Urinary bladder (tissue), 4 donors: ENCODE data around the gene KLHL6. TPM values are rescaled to one million over a fixed set of nuclear protein-coding genes. Genes with fewer than 3 reads are reported as not detected.
"Not testable (repeated sequence)": the region's sequence is repeated elsewhere in the genome, so short reads cannot be mapped to it uniquely, and the experiment has no call there.

Experiments
- DNase-seq: peaks from one replicate; pipeline ENCODE4 v3.0.0-alpha.2; 2015; ENCODE audit errors: extremely low spot score
- H3K27ac ChIP-seq: one replicate; pipeline ENCODE4 v1.5.1; 2013; ENCODE audit warnings: low read depth, mild to moderate bottlenecking, moderate library complexity
- H3K36me3 ChIP-seq: one replicate; pipeline ENCODE4 v1.6.1; 2013; ENCODE audit warnings: mild to moderate bottlenecking, moderate library complexity; ENCODE audit not compliant: insufficient read depth
- H3K4me1 ChIP-seq: one replicate; pipeline ENCODE4 v1.6.1; 2013; ENCODE audit warnings: mild to moderate bottlenecking, moderate library complexity; ENCODE audit not compliant: insufficient read depth
- H3K4me3 ChIP-seq: one replicate; pipeline ENCODE4 v1.5.1; 2013; ENCODE audit warnings: low read depth, low read length
- WGBS: extraction: QIAGEN DNeasy Blood & Tissue Kit; methylation state at CpG from one replicate; pipeline ENCODE4 v1.1.7; 2013; 5-methylcytosine and 5-hydroxymethylcytosine counted together
- polyA plus RNA-seq: library from polyadenylated mRNA; stranded (reverse); fragments of 200-250 nt; gene quantifications from one replicate; pipeline ENCODE4 v1.2.3, GENCODE V29; 2013
- total RNA-seq: library from RNA; depleted of rRNA; stranded (reverse); fragments of >200 nt; gene quantifications from one replicate; pipeline ENCODE4 v1.2.3, GENCODE V29; 2014
- donor health status: healthy with polysubstance abuse.
- donor health status: healthy.

Gene KLHL6
- total and polyA plus RNA-seq, 2 donors: 0.76 to 1.7 TPM

DNA sequence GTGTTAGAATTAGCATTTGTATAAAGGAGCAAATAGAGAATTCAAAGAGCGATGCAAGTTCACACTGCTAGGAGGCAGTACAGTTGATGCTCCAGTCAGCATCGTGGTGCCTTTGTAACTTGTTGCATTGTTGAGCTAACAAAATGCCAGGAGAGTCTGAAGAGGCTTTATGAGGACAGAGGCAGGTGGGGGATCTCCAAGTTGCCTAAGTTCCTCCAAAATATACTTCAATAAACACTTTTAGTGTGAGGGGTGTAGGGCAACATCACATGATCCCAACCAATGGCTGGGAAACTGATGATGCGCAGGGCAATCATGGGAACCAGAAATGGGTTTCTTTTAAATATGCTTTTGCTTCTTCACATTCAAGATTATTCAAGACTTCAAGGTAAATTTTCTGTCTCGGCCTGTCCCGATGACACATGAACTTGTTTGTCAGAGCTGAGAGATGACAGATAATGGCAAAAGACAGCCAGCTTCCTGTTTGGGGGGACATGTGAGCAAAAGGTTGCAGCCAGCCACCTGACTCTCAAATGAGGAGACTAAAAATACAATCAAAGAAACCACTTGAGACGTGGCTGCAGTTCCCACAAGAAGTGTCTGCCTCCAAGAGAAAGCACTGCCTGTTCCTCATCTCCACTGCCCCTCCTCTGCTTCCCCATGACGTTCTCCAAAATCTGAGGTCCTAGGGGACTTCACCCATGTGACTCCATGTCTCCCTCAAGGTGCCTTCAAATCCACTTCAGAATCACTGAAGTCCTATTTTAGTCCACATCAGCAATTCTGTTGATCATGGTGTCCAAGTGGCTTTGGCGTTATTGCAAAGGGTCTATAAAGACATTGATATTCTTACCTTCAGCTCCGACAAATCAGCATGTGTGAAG lies 39.3 kb downstream of the KLHL6 start:
- no peaks in the 10 kb centered on the region for H3K36me3 ChIP-seq
- whole genome bisulfite sequencing: 78% methylated on average over 9 of the region's 9 CpGs
- no peak overlapping the region for H3K27ac ChIP-seq
- no peak for DNase-seq
- no peak overlapping the region for H3K4me3 ChIP-seq
- no peaks in the 10 kb centered on the region for H3K4me1 ChIP-seq

DNA sequence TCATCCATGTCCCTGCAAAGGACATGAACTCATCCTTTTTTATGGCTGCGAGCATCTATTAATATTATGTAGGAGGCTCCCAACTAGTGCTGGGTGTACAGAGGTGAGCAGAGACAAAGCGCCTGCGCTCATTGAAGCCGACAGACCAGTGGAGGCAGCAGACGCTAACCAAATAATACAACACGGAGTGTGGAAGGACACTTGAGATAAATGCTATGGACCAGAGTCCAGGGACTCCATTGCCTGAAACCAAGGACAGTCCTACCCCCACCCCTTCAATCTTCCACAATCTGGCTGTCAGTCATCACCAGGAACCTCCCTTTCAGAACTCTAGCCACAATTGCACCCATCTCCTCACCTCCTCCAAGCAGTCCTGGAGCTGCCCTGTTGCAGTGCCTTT lies 41.5 kb downstream of the KLHL6 start:
- Histone ChIP-seq H3K4me3 (no peak overlapping the region), H3K4me1 (no peaks in the 10 kb centered on the region), H3K27ac (no peak overlapping the region), H3K36me3 (no peaks in the 10 kb centered on the region)
- WGBS: 87% methylated on average over 6 of the region's 6 CpGs
- no peak for DNase-seq

DNA sequence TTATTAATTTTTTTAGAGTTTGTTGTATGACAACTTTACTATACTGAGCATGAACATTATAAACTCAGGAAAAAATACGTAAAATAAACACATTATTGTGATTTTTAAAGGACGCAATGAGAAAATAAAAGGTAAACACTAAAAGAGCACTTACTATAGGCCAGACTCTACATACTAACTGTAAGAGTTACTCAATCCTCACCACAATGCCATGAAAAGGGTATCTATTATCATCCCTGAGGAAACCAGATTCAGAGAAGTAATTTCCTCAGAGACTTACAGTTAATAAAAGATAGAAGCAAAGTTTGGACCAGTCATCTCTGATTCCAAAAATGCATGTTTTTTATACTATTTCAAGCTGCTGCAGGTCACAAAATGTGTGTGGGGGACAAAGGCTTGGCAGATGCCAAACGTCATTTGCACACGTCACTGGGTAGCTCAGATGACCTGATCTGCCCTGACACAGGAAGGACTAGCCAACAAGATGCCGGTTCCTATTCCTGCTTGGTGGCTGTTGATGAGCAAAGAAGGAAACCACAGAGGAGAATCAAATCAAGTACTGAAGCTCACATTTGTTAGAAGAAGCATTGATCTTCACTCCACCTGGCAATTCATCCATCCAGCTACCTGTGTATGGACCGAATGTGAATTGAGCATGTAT lies 42.3 kb downstream of the KLHL6 start:
- no peak overlapping the region for H3K4me3 ChIP-seq
- no peak for DNase-seq
- H3K27ac ChIP-seq: no peak overlapping the region
- no peaks in the 10 kb centered on the region for H3K36me3 ChIP-seq
- 74% methylated on average over 6 of the region's 6 CpGs for WGBS
- no peaks in the 10 kb centered on the region for H3K4me1 ChIP-seq

DNA sequence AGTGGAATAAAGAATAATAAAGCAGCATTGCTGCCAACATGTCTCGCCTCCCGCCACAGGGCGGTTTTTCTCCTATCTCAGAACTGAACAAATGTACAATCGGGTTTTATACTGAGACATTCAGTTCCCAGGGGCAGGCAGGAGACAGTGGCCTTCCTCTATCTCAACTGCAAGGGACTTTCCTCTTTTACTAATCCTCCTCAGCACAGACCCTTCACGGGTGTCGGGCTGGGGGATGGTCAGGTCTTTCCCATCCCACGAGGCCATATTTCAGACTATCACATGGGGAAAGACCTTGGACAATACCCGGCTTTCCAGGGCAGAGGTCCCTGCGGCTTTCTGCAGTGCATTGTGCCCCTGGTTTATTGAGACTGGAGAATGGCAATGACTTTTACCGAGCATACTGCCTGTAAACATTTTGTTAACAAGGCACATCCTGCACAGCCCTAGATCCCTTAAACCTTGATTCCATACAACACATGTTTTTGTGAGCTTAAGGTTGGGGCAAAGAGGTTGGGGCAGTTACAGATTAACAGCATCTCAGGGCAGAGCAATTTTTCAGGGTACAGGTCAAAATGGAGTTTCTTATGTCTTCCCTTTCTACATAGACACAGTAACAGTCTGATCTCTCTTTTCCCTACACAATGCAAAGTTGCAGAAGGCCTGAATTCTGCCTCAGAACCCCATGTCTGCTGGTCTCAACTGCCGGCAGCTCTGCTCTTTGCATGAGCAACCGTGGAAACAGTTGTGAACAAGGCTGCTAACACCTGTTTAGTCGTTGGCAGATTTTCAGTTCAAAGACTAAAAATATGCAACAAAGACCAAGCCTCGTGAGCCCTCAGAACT lies 44.0 kb downstream of the KLHL6 start:
- not testable (repeated sequence) for DNase-seq, H3K4me3 ChIP-seq, H3K36me3 ChIP-seq, H3K4me1 ChIP-seq, H3K27ac ChIP-seq
- WGBS: 55% methylated on average over 14 of the region's 14 CpGs

DNA sequence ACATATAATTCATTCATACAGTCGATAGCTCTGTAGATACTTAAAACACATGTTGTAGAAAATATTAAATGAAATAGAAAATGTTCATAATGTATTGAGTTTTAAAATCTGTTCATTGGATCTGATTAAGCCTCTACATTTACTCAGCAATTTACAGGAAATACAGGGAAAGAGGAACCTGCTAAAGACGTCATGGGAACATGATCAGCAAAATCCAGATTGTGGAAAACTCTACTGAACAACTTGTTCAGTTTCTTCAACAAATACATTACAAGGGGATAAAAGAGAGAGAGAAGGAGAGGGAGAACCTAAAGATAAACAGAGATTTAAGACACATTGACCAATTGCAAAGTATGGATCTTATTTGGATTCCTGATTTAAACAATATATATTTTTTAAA lies 46.7 kb downstream of the KLHL6 start:
- Histone ChIP-seq H3K4me3 (no peak overlapping the region), H3K27ac (no peak overlapping the region), H3K4me1 (no peaks in the 10 kb centered on the region), H3K36me3 (no peaks in the 10 kb centered on the region)
- no peak for DNase-seq
- 64% methylated on average over 2 of the region's 2 CpGs for WGBS

DNA sequence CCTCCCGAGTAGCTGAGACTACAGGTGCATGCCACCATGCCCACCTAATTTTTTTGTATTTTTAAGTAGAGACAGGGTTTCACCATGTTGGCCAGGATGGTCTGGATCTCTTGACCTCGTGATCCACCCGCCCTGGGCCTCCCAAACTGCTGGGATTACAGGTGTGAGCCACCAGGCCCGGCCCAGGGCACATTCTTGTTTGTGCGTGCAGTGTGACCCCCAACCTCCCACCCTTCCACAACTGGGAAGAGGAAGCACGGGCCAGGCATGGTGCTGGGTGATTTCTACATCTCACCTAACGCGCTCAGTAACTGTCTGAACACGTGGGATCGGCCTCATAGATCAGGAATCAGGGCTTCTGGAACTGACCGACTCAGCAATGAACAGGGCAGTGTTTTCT lies 48.0 kb downstream of the KLHL6 start:
- no peak for DNase-seq
- Histone ChIP-seq H3K27ac (no peak overlapping the region), H3K4me1 (no peaks in the 10 kb centered on the region), H3K36me3 (no peaks in the 10 kb centered on the region), H3K4me3 (no peak overlapping the region)
- 95% methylated on average over 11 of the region's 11 CpGs for WGBS

DNA sequence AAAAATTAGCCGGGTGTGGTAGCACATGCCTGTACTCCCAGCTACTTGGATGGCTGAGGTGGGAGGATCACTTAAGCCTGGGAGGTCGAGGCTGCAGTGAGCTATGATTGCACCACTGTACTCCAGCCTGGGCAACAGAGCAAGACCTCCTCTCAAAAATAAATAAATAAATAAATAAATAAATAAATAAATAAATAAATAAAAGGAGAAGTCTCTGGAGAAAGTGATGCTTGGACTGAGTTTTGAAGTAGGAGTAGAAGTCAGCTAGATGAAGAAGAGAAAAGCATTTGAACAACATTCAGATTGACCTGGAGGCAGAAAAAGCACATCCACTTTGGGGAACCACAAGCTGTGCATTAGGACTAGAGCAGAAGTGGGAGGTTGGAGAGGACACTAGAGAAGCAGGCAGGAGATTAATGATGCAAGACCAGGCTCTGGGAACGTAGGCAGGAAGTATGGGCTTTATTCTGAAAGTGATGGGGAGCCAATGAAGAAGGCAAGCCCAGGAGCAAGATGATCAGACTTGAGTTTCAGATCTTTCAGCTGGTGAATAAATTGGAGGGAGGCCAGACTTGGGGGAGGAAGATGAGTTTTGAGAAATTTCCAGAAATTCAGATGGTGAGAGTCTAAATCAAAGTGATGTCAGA lies 48.7 kb downstream of the KLHL6 start:
- 78% methylated on average over 3 of the region's 3 CpGs for WGBS
- no peak overlapping the region for H3K27ac ChIP-seq
- no peak overlapping the region for H3K4me3 ChIP-seq
- no peak for DNase-seq
- no peaks in the 10 kb centered on the region for H3K4me1 ChIP-seq
- H3K36me3 ChIP-seq: no peaks in the 10 kb centered on the region

DNA sequence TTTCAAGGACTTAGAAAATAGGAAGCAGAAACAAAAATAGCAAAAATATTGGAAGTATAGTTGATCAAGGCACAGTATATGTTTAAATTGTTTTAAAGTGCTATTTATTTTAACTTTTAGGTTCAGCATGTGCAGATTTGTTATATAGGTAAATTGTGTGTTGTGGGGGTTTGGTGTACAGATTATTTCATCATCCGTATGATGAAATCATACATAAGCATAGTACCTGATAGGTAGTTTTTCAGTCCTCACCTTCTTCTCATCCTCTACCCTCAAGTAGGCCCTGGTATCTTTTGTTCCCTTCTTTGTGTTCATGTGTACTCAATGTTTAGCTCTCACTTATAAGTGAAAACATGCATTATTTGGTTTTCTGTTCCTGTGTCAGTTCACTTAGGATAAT lies 50.9 kb downstream of the KLHL6 start:
- Histone ChIP-seq H3K4me3 (no peak overlapping the region), H3K4me1 (no peaks in the 10 kb centered on the region), H3K36me3 (no peaks in the 10 kb centered on the region), H3K27ac (no peak overlapping the region)
- no peak for DNase-seq
- 94% methylated on average over 1 of the region's 1 CpG for WGBS

DNA sequence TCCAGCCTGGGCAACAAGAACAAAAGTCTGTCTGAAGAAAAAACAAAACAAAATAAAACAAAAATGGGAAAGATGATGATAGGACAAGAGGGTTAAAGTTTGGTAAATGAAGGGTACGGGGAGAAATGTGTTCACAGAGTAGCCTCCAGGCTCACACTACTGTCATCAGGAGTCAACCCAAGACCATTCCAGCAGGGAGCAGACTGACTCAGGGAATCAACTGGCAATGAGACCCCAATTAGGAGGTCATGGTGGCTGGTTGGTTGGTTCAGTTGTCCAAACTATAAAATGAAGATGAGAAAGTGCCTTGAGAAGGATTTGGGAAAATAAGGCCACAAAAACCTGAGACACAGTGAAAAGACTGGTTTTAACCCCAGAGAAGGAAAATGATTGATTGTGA lies 51.8 kb downstream of the KLHL6 start:
- no peak overlapping the region for H3K4me3 ChIP-seq
- no peaks in the 10 kb centered on the region for H3K4me1 ChIP-seq
- no peak overlapping the region for H3K27ac ChIP-seq
- DNase-seq: no peak
- 69% methylated on average over 1 of the region's 1 CpG for WGBS
- no peaks in the 10 kb centered on the region for H3K36me3 ChIP-seq

DNA sequence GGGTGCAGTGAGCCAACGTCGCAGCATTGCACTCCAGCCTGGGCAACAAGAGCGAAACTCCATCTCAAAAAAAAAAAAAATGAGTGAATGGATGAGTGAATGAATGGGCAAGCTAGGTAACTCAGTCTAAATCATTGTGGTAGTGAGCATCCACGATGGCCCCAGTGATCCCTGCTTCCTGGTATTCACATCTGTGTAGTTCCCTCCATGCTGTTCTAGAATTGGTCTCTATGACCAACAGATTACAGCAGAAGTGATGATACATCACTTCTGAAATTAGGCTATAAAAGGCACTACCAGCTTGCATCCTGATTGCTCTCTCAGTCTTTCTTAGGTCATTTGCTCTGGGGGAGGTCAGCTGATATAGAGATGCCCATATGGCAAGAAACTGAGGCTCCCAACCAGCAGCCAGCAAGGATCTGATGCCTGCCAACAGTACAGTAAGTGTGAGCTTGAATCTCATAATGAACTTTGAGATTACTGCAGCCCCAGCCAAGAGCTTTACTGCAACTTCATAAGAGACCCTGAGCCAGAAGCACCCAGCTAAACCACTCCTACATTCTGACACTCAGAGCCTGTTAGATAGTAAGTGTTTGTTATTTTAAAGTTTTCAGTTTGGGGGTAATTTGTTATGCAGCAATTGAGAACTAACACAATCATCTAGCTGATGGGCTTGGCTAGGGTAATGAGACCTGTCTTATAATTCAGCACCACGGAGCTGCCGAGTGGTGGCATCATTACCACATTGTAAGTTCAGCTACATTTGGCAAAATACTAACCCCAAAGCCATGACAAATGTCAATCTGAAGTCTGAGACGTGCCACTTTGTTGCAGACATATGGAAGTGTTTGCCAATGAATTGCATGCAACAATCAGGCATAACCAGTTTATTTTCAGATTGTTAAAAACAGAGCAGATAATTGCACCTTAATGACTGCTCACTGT lies 53.0 kb downstream of the KLHL6 start:
- DNase-seq: no peak
- 75% methylated on average over 7 of the region's 7 CpGs for WGBS
- no peaks in the 10 kb centered on the region for H3K36me3 ChIP-seq
- H3K4me1 ChIP-seq: no peaks in the 10 kb centered on the region
- no peak overlapping the region for H3K4me3 ChIP-seq
- no peak overlapping the region for H3K27ac ChIP-seq

DNA sequence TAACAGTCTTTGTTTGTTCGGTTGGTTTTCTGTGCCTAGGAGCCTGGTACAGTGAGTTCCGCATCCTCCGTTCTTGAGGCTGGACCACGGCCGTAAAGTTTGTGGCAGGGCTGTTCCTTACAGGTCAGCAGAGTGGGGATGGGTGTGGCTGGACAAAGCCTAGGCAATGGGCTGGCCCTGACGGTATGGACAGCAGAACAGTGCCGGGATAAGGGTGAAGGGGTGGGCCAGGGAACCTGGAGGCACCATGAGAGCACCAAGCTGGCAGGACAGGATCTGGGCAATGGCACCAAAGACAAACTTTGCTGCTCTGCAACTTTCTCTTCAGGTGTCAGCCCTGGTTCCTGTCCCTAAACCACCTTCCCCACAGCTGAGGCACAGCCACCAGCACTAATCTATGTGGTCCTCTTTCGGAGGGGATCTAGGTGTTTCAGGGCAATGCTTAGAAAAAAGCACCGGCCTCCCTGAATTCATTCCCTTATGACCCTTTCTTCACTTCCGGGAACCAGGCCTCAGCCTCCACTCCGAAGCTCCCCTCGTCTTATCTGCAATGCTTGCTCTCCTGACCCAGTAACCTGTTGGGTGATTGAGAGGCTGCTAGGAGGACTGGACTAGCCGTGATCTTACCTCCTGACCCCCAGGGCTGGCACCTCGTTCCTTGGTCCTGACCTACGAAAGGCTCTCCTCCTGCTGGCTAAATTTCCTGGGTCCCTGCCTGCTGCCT lies 54.4 kb downstream of the KLHL6 start:
- 85% methylated on average over 15 of the region's 15 CpGs for WGBS
- no peaks in the 10 kb centered on the region for H3K4me1 ChIP-seq
- DNase-seq: no peak
- H3K27ac ChIP-seq: no peak overlapping the region
- no peak overlapping the region for H3K4me3 ChIP-seq
- H3K36me3 ChIP-seq: no peaks in the 10 kb centered on the region

DNA sequence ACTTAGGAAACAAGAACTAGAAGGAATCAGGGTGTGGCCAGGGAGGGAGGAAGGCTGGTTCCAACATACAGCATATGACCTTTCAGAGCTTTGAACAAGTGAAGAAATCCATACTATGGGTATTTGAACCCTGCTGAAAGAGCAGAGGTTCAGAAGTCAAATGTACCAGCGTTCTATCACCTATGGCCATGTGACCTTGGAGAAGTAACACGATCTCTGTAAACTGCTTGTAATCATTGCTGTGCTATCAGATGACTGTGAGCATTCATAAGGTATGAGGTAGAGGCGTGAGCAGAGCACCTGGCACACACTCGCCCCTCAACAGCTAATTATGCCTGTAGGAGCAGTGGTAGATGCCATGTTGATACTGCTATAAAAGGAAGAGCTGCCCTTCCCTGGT lies 55.2 kb downstream of the KLHL6 start:
- DNase-seq: no peak
- Histone ChIP-seq H3K4me3 (no peak overlapping the region), H3K36me3 (no peaks in the 10 kb centered on the region), H3K27ac (no peak overlapping the region), H3K4me1 (no peaks in the 10 kb centered on the region)
- 81% methylated on average over 4 of the region's 4 CpGs for WGBS
